GM19035 (cell line): Measurements from ENCODE around the gene HK2.
"Not testable (repeated sequence)": the region's sequence is repeated elsewhere in the genome, so short reads cannot be mapped to it uniquely, and the experiment has no call there.

Experiments used
- ATAC-seq: cut with Tn5 transposase; IDR thresholded peaks from one replicate; pipeline ENCODE4 v1.9.1; 2021; ENCODE audit not compliant: unreplicated experiment

The HK2 gene

GRCh38 chr2:74833418-74834233, at the start of gene HK2:
Gene HK2 (plus strand): TSS chr2:74834127. CDS start chr2:74834581, 454 bp downstream.
- ATAC-seq = peak; percentile 76

DNA sequence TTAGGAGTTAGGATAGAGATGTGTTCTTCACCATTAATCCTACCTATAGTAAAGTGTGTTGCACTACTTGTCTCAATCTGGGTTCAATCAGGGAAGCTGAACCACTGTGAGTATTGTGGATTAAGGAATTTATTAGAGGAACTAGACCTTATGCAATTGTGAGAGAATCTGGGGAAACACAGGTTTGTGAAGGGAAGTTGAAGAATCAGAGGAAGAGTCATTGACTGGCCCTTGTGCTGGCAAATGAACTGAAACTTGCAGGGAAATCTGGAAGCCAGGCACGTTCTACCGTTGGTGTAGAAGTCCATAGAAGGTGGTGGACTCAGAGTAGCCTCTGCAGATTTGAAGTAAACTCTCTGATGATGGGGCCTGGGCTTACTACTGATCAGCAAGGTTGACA, 44.7 kb upstream of the HK2 start:
- no peak for ATAC-seq

DNA sequence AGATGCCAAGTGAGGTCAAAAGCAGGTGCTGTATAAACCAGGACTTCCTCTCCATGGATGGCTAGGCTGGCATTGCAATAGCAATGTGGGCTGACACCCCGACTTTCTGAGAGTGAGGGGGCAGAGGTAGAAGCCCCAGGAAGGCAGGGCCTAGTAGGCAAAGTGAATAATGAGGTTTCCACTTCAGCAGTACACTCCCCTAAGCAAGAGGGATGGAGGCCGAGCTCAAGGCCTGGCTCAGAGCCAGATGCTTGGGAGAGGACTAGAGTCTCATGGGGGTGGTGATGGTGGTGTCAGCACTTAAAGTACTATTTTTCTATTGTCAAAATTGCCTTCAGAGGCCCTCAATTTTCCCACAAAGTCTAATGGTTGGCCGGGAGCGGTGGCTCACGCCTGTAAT, 41.6 kb upstream of the HK2 start:
- no peak for ATAC-seq

DNA sequence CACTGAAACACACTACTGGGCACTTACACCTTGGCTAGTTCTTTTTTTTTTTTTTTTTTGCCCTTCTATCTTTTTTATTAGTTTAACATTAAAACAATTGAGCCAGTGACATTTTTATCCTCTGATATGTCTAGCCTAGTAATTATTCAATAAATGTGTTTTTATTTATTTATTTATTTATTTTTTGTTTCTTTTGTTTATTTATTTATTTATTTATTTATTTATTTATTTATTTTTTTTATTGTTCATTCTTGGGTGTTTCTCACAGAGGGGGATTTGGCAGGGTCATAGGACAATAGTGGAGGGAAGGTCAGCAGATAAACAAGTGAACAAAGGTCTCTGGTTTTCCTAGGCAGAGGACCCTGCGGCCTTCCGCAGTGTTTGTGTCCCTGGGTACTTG, 39.0 kb upstream of the HK2 start:
- not testable (repeated sequence) for ATAC-seq

- ATAC-seq = no peak
Measured at GRCh38 chr2:74806355-74806839, 27.5 kb upstream of the HK2 start.

GRCh38 chr2:74806920-74807319, 27.0 kb upstream of the HK2 start:
- ATAC-seq = no peak

- ATAC-seq = no peak
Measured at GRCh38 chr2:74812787-74813590, 20.9 kb upstream of the HK2 start.

GRCh38 chr2:74814102-74814501, 19.8 kb upstream of the HK2 start:
- ATAC-seq = no peak

GRCh38 chr2:74815941-74816340, 18.0 kb upstream of the HK2 start:
- no peak for ATAC-seq

- no peak for ATAC-seq
Measured at GRCh38 chr2:74816540-74817303, 17.2 kb upstream of the HK2 start.

GRCh38 chr2:74817304-74817675, 16.6 kb upstream of the HK2 start:
- ATAC-seq = no peak

GRCh38 chr2:74819702-74820101, 14.2 kb upstream of the HK2 start:
- no peak for ATAC-seq

- ATAC-seq = no peak
Measured at GRCh38 chr2:74821177-74822126, 12.5 kb upstream of the HK2 start.

DNA sequence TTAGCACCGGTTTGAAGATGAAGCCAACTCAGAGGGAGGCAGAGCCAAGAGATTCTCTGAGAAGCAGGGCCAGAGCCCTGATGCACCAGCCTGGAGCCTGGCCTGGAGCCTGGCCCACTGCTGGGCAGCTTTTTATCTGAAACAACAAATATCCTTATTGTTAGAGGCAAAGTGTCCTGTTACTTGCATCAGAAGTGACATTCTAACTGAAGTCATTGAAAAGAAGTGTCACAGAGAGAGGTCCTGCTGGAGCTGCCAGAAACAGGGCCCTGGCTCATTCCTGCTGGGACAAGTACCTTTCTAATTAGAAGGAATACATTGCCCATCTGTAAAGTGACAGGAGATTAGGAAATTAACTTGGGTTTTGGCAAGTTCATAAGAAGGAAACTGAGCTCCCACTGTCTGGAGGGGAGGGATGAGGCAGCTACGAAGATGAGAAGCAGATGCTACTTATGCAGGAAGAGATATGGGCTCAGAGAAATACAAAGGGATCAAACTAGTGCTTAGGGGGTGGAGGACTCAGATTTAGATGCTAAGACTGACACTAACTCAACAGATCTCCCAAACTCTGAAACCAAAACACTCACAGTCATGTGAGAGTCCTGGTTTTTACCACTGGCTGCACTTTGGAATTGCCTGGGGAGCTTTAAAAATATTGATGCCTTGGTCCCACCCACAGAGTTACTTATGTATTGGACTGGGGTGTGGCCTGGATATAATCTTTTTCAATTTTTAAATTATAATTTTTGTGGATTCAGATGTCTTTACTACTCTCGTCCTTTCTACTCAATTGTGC, 11.0 kb upstream of the HK2 start:
- no peak for ATAC-seq

DNA sequence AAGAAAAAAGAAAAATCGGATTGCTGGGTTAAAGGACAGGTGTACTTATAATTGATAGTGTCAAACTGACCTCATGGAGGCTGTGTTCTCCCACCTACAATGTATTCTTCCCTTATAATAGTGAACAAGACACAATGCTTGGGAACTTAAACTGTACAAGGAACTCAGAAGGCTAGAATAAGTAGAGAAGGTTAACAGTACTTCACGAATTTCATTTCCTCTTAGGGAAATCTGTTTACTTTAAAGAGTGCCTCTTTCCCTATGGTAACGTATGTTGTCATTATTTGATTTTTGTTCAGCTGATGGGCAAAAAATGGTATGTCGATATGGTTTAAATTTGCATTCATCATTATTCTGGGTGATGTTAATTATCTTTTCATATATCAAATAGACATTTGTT, 9.2 kb upstream of the HK2 start:
- ATAC-seq = no peak

GRCh38 chr2:74828543-74828942, 5.4 kb upstream of the HK2 start:
- no peak for ATAC-seq

- ATAC-seq = no peak
Measured at GRCh38 chr2:74831693-74832530, 2.0 kb upstream of the HK2 start.

- peak; percentile 23 for ATAC-seq
Measured at GRCh38 chr2:74834234-74834791, 386 bp downstream of the HK2 start.
